Measurements from ENCODE around the gene DNAH1.

DNAH1 gene

DNA sequence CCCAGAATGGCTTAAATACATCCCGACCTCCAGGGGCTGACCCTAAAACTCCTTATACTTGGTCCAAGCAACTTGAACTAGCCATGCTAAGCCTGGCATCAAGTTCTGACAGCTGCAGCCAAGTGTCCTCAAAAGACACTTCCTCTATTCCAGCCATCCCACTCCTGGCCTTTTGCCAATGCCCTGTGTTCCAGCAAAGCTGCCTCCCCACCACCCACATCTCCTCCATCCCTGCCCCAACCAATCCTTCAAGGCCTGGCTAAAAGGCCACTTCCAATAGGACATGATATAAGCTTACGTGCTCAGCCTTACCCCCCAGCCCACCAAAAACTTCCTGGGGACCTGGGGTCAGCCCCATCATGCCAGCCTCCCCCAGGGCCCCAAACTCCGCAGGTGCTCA lies 87.8 kb downstream of the DNAH1 start:
- no peak overlapping the region for H3K4me3 ChIP-seq (ENCODE audit: control insufficient read depth, low read depth, low read length)
- TF ChIP-seq, protein P1, sequence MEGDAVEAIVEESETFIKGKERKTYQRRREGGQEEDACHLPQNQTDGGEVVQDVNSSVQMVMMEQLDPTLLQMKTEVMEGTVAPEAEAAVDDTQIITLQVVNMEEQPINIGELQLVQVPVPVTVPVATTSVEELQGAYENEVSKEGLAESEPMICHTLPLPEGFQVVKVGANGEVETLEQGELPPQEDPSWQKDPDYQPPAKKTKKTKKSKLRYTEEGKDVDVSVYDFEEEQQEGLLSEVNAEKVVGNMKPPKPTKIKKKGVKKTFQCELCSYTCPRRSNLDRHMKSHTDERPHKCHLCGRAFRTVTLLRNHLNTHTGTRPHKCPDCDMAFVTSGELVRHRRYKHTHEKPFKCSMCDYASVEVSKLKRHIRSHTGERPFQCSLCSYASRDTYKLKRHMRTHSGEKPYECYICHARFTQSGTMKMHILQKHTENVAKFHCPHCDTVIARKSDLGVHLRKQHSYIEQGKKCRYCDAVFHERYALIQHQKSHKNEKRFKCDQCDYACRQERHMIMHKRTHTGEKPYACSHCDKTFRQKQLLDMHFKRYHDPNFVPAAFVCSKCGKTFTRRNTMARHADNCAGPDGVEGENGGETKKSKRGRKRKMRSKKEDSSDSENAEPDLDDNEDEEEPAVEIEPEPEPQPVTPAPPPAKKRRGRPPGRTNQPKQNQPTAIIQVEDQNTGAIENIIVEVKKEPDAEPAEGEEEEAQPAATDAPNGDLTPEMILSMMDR (IDR thresholded peaks at IDR 0.05; ENCODE audit: control insufficient read depth, insufficient read depth, low read depth, low read length, missing control alignments) = no peak
- no peak for DNase-seq (ENCODE audit: low read depth)

DNA sequence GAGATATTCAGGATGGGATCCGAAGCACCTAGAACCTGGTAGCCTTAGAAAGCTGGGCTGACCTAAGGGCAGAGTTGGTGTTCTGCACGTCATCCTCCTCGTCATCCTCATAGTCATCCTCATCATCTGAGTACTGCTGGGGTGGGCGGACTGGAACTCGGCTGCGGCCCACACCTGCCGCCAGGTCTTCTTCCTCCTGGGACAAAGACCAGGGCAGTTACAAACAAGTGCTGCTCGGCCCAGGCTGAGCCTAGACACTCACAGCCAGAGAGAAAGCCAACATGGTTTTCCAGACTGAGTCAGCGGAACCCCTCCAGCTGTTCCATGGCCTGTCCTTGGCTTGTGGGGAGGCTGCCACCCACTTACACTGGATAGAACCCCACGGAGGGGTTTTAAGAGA lies 88.3 kb downstream of the DNAH1 start:
- no peak overlapping the region for H3K4me3 ChIP-seq (ENCODE audit: control insufficient read depth, low read depth, low read length)
- TF ChIP-seq, protein P1 (IDR thresholded peaks at IDR 0.05; ENCODE audit: control insufficient read depth, insufficient read depth, low read depth, low read length, missing control alignments) = no peak
- DNase-seq (ENCODE audit: low read depth) = no peak

DNA sequence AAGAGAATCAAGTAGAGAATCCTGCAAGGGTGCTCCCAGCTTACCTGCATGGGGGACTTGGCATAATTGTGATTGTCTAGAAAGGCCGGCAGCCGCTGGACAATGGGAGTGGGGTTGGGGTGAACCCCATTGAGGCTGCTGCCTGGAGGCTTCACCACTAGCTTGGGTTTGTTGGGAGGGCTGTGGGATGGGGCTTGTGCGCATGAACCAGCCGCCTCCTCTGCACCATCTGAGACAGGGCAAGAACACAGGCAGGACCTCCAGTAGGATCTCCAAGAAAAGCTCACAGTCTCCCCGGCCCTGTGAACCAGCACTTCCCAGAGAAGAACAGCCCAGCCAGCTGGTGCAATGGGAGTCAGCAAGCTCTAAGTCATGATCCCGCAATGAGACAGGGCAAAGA lies 88.9 kb downstream of the DNAH1 start:
- TF ChIP-seq, protein P1 (IDR thresholded peaks at IDR 0.05; ENCODE audit: control insufficient read depth, insufficient read depth, low read depth, low read length, missing control alignments) = no peak
- H3K4me3 ChIP-seq (ENCODE audit: control insufficient read depth, low read depth, low read length) = no peak overlapping the region
- DNase-seq (ENCODE audit: low read depth) = no peak

DNA sequence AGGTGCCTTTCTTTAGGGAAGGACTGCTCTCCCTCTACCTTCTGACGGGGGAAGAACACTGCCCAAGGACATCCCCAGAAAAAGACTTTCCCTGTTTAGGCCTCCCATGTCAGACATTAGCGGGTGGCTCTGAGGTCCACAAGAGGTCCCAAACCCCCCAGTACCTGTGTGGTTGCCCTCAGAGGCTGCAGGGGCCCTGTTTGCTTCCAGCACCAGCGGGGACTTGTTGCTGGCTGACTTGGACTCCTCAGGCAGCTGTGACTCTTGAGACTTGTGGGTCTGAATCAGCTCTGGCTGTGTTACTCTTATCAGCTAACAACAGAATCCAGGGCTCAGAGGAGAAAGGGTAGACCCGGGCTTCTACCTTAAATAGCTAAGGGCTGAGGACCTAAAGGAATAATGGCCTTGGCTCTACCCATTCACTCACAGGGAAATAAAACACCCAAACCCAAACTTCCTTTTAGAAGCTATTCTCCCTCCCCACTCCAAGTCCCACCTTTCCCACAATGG lies 89.5 kb downstream of the DNAH1 start:
- DNase-seq (ENCODE audit: low read depth) = no peak
- TF ChIP-seq, protein P1 (IDR thresholded peaks at IDR 0.05; ENCODE audit: control insufficient read depth, insufficient read depth, low read depth, low read length, missing control alignments) = no peak
- no peak overlapping the region for H3K4me3 ChIP-seq (ENCODE audit: control insufficient read depth, low read depth, low read length)

DNA sequence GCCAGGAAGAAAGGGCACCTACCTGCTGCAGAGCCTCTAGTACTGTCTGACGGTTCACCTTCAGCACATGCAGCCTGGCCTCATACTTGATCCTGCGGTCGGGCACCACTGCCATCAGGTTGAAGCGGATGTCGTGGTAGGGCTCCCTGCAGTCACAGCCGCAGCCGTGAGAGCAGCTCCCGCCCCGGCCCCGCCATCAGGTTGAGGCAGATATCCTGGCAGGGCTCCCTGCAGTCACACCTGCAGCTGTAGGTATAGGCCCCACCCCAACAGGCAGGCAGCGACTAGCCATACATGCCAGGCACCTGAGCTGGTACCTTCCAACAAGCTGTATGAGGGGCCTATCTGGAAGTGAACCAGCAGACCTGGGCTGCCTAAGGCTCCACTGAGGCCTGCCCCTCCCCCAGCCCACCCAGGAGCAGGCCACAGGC lies 90.1 kb downstream of the DNAH1 start:
- TF ChIP-seq, protein P1 (IDR thresholded peaks at IDR 0.05; ENCODE audit: control insufficient read depth, insufficient read depth, low read depth, low read length, missing control alignments) = no peak
- H3K4me3 ChIP-seq (ENCODE audit: control insufficient read depth, low read depth, low read length) = no peak overlapping the region
- DNase-seq (ENCODE audit: low read depth) = no peak

DNA sequence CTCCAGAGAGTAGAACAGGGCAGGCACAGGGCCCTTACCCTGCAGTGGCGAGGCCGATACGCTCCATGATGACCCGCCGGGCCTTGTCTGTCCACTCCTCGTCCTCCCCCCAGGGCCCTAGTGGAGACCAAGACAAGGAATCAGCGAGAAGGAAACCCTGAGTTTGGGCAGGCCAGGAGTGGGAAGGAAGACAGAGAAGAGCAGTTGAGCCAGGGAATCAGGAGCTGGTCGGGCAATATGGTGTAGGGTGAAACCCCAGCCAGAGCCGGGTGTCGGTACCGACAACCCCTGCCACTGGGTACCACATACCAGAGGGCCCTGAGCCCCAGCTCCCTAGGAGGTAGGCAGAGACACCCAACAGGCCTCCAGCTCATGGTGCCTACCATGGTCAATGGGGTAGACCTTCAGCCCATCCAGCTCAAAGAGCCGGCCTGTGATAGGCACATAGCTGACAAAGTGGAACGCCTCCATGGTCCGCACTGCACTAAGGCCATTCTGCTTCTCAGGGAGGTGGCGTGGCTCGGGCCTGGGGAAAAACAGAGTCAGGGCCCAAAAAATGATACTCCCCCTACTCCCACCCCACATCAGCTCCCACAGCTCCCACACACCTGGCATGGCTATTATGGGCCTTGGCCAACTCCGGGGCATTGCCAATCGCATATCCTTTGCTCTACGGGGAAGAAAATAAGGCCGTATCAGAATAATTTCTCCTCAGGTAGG lies 90.8 kb downstream of the DNAH1 start:
- TF ChIP-seq, protein P1 (IDR thresholded peaks at IDR 0.05; ENCODE audit: control insufficient read depth, insufficient read depth, low read depth, low read length, missing control alignments) = no peak
- DNase-seq (ENCODE audit: low read depth) = no peak

More for the DNA sequence above, 90.8 kb downstream of the DNAH1 start:
- H3K4me3 ChIP-seq (ENCODE audit: control insufficient read depth, low read depth, low read length) = no peak overlapping the region
